Tibial nerve (tissue), 3 donors: ENCODE measurements around the gene NBL1.

Experiments
- POLR2A ChIP-seq, 2 donors: fragments of 450-650 bp; IDR thresholded peaks; one replicate each; pipeline ENCODE4 v1.6.1; 2017; ENCODE audit warnings: antibody characterized with exemption in 2 of 2, mild to moderate bottlenecking in 2 of 2, moderate library complexity in 2 of 2
- TF ChIP-seq, protein P1 (sequence below), 5 experiments: fragments of 200-600 bp in 3 of 5; fragments of 450-650 bp in 2 of 5; sonication (generic) in 3 of 5; IDR thresholded peaks; one replicate each; pipeline ENCODE4 v1.5.1; 2016 to 2019; ENCODE audit warnings: antibody characterized with exemption in 5 of 5, mild to moderate bottlenecking in 3 of 5, moderate library complexity in 2 of 5

DNA sequence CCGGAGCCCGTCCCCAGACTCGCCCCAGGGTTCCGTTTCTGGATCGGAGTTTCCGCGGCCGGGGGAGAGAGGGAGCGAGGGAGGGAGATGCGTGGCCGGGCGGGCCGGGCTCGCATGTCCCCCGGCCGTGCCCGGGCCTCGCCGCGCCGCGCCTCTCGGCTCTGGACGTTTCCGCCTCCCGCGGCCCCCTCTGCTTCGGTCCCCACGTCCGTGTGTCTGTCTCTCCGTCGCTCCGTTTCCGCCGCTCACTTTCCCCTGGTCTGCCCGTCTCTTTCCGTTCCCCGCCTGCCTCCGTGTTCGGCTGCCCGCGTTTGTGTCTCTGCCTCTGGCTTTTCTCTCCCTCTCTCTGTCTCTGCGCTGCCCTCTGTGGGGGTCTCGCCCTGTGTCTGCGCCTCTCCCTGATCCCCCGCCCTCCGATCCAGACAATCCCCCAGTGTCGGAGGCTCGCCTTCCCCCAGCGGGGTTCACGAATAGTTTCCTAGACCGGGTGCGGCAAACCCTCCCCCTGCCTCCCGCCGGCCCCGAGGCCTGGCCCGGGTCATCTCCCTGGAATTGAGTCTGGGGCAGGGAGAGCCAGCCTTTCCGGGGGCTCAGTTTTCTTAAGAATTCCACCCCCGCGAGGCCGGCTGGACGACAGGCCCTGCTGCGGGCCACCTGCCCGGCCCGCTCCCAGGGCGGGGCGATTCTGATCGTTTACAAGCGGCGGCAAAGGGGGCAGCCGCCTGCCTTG is 735 bp downstream of the NBL1 start:
- TF ChIP-seq, protein P1, sequence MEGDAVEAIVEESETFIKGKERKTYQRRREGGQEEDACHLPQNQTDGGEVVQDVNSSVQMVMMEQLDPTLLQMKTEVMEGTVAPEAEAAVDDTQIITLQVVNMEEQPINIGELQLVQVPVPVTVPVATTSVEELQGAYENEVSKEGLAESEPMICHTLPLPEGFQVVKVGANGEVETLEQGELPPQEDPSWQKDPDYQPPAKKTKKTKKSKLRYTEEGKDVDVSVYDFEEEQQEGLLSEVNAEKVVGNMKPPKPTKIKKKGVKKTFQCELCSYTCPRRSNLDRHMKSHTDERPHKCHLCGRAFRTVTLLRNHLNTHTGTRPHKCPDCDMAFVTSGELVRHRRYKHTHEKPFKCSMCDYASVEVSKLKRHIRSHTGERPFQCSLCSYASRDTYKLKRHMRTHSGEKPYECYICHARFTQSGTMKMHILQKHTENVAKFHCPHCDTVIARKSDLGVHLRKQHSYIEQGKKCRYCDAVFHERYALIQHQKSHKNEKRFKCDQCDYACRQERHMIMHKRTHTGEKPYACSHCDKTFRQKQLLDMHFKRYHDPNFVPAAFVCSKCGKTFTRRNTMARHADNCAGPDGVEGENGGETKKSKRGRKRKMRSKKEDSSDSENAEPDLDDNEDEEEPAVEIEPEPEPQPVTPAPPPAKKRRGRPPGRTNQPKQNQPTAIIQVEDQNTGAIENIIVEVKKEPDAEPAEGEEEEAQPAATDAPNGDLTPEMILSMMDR (IDR thresholded peaks at IDR 0.05), result no peak
- no peak for TF ChIP-seq POLR2A (IDR thresholded peaks at IDR 0.05)
